ENCODE data around the gene AHNAK2.

The AHNAK2 gene

DNA sequence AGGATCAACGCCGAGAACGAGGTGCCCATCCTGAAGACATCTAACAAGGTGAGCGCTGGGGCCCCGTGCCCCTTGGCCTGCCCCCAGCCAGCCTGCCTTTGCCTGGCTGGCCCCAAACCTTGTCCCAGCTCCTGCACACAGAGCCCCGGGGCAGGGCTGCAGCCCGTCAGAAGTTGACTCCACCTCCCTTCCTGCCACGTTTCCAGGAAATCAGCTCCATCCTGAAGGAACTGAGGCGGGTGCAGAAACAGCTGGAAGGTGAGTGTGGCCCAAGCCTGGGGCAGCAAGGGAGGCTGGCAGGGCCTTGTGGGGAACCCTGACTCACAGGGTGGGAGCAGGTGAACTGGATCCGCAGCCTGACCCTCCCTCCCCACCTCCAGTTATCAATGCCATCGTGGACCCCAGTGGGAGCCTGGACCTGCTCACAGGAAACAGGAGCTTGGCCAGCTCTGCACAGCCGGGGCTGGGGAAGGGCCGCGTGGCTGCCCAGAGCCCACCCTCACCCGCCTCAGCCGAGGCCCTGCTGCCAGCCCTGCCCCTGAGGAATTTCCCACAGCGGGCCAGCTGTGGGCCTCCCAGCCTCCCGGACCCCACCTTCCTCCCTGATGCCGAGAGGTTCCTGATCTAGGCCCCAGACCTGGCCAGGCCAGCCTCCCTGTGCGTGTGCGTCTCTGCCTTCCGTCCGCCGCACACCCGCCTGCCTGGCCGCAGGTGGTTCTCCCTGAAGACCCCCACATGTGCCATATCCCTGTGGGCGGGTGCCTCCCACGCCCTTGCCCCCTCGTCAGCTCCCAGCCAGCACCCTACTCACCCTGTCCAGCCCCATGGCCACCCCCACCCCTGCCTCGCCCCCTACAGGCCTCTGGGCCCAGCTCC is 83.6 kb downstream of the AHNAK2 start:
- no peak for DNase-seq (ENCODE audit: low read depth in 1 of 2, low spot score in 1 of 2)
- H3K27me3 ChIP-seq (ENCODE audit: insufficient read depth, poor library complexity, severe bottlenecking): no peaks in the 10 kb centered on the region
- TF ChIP-seq SPI1 (IDR thresholded peaks at IDR 0.05; ENCODE audit: borderline replicate concordance, low read depth) (no peak), GABPA (IDR thresholded peaks at IDR 0.05; ENCODE audit: low read depth) (no peak), POLR2AphosphoS5 (IDR thresholded peaks at IDR 0.05; ENCODE audit: low read depth) (no peak)
- TF ChIP-seq, protein P1, sequence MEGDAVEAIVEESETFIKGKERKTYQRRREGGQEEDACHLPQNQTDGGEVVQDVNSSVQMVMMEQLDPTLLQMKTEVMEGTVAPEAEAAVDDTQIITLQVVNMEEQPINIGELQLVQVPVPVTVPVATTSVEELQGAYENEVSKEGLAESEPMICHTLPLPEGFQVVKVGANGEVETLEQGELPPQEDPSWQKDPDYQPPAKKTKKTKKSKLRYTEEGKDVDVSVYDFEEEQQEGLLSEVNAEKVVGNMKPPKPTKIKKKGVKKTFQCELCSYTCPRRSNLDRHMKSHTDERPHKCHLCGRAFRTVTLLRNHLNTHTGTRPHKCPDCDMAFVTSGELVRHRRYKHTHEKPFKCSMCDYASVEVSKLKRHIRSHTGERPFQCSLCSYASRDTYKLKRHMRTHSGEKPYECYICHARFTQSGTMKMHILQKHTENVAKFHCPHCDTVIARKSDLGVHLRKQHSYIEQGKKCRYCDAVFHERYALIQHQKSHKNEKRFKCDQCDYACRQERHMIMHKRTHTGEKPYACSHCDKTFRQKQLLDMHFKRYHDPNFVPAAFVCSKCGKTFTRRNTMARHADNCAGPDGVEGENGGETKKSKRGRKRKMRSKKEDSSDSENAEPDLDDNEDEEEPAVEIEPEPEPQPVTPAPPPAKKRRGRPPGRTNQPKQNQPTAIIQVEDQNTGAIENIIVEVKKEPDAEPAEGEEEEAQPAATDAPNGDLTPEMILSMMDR (IDR thresholded peaks at IDR 0.05; ENCODE audit: insufficient read depth, low read length): no peak
- TF ChIP-seq, protein P2, sequence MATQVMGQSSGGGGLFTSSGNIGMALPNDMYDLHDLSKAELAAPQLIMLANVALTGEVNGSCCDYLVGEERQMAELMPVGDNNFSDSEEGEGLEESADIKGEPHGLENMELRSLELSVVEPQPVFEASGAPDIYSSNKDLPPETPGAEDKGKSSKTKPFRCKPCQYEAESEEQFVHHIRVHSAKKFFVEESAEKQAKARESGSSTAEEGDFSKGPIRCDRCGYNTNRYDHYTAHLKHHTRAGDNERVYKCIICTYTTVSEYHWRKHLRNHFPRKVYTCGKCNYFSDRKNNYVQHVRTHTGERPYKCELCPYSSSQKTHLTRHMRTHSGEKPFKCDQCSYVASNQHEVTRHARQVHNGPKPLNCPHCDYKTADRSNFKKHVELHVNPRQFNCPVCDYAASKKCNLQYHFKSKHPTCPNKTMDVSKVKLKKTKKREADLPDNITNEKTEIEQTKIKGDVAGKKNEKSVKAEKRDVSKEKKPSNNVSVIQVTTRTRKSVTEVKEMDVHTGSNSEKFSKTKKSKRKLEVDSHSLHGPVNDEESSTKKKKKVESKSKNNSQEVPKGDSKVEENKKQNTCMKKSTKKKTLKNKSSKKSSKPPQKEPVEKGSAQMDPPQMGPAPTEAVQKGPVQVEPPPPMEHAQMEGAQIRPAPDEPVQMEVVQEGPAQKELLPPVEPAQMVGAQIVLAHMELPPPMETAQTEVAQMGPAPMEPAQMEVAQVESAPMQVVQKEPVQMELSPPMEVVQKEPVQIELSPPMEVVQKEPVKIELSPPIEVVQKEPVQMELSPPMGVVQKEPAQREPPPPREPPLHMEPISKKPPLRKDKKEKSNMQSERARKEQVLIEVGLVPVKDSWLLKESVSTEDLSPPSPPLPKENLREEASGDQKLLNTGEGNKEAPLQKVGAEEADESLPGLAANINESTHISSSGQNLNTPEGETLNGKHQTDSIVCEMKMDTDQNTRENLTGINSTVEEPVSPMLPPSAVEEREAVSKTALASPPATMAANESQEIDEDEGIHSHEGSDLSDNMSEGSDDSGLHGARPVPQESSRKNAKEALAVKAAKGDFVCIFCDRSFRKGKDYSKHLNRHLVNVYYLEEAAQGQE (IDR thresholded peaks at IDR 0.05; ENCODE audit: insufficient replicate concordance, low read depth): no peak
- no peak overlapping the region for H3K27ac ChIP-seq (replicated peaks)
- no peak overlapping the region for H3K4me3 ChIP-seq (replicated peaks; ENCODE audit: insufficient read depth, low read length)

DNA sequence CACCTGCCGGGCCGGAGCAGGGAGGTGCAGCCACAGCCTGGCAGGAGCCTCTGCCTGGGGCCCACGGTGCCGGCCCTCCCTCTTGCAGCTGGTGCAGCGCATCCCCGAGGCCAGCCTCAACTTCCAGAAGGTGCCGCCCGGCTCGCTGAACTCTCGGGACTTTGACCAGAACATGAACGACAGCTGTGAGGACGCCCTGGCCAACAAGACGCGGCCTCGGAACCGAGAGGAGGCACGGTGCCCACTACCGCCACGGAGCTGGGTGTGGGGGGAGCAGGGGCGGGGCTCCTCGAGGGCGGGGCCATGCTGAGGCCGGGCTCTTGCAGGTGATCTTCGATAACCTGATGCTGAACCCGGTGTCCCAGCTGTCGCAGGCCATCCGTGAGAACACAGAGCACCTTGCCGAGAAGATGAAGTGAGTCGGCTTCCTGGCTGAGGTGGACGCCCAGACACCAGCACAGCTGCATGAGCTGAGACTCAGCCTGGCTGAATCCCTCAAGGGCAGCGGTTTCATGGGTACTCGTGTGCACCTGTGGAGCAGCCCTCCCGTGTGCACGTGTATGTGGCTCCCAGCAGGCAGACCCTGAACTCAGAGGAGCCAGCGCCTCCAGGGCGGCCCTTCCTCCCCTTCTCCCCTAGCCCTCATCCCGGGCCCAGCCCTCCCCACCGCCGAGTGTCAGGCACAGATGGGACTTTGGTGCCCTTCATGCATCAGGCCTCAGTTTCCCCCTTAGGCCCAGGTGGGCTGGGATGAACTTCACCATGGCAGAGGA is 84.6 kb downstream of the AHNAK2 start:
- TF ChIP-seq POLR2AphosphoS5 (IDR thresholded peaks at IDR 0.05; ENCODE audit: low read depth) (no peak), SPI1 (IDR thresholded peaks at IDR 0.05; ENCODE audit: borderline replicate concordance, low read depth) (no peak)
- no peaks in the 10 kb centered on the region for H3K27me3 ChIP-seq (ENCODE audit: insufficient read depth, poor library complexity, severe bottlenecking)
- H3K27ac ChIP-seq (replicated peaks): no peak overlapping the region
- no peak for DNase-seq (ENCODE audit: low read depth in 1 of 2, low spot score in 1 of 2)
- no peak overlapping the region for H3K4me3 ChIP-seq (replicated peaks; ENCODE audit: insufficient read depth, low read length)

DNA sequence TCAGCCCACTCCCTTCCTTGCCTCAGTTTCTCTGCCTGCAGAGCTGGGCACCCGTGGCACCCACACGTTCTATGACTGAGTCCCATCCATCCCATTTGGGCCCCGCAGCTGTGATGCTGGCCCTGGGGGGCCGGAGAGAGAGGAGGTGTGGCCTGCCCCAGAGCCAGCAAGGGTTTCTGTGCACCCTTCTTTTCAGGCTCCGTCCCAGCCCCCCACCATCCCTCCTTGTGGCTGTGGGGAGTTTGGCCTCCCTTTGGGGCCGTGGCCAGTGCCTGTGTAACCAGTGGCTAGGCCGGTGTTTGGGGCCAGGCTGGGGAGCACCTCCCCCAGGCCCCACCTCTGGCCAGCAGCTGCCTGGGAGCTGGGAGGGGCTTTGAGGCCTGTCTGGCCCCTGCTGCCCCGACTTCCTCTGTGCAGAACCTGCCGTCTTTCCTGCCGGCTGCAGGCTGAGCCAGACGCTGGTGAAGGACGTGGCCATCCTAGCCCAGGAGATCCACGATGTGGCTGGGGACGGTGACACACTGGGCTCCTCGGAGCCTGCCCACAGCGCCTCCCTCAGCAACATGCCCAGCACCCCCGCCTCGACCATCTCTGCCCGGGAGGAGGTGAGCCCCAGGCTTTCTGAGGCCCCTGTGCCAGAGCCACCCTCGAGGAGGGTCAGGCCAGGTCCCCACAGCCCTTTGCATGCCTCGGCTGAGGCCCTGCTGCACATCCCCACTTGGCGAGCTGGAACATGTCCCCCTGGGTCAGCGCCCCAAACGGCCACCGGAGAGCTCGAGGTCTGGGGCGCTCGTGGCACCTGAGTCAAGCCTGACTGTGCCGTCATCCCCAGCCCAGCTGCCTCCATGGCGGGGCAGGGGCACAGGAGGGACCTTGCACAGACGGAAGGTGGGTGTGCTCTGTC is 85.4 kb downstream of the AHNAK2 start:
- no peak overlapping the region for H3K4me3 ChIP-seq (replicated peaks; ENCODE audit: insufficient read depth, low read length)
- no peak overlapping the region for H3K27ac ChIP-seq (replicated peaks)
- no peaks in the 10 kb centered on the region for H3K27me3 ChIP-seq (ENCODE audit: insufficient read depth, poor library complexity, severe bottlenecking)
- TF ChIP-seq SPI1 (IDR thresholded peaks at IDR 0.05; ENCODE audit: borderline replicate concordance, low read depth) (no peak), GABPA (IDR thresholded peaks at IDR 0.05; ENCODE audit: low read depth) (no peak), POLR2AphosphoS5 (IDR thresholded peaks at IDR 0.05; ENCODE audit: low read depth) (no peak)
- TF ChIP-seq, protein P1 (IDR thresholded peaks at IDR 0.05; ENCODE audit: insufficient read depth, low read length): no peak
- TF ChIP-seq, protein P2 (IDR thresholded peaks at IDR 0.05; ENCODE audit: insufficient replicate concordance, low read depth): no peak
- no peak for DNase-seq (ENCODE audit: low read depth in 1 of 2, low spot score in 1 of 2)

Measured in HL-60 (cell line).